Esophagus squamous epithelium (tissue), 4 donors: ENCODE measurements around the gene RBKS.

Experiments
- CTCF ChIP-seq, 6 experiments: fragments of 450-650 bp in 4 of 6; fragments of 200-600 bp in 2 of 6; sonication (generic) in 2 of 6; IDR thresholded peaks; one replicate each; pipeline ENCODE4 v1.5.1; 2016 to 2019; ENCODE audit warnings: antibody characterized with exemption in 6 of 6, mild to moderate bottlenecking in 4 of 6, moderate library complexity in 4 of 6
- POLR2A ChIP-seq, 4 donors: fragments of 450-650 bp; IDR thresholded peaks; one replicate each; pipeline ENCODE4 v1.6.1; 2017; ENCODE audit warnings: antibody characterized with exemption in 4 of 4, mild to moderate bottlenecking in 4 of 4, moderate library complexity in 3 of 4

- TF ChIP-seq CTCF (IDR thresholded peaks at IDR 0.05) (no peak), POLR2A (IDR thresholded peaks at IDR 0.05) (no peak)
These were observed 97.4 kb downstream of the RBKS start for GRCh38 chr2:27792759-27793158.
